OCI-M2 (cell line): ENCODE results near the gene ENTR1.

ENCODE experiments used
- DNase-seq: peaks from one replicate; lab custom pipeline; 2025; ENCODE audit not compliant: unreplicated experiment; lab: John Stamatoyannopoulos, UW

The ENTR1 gene

DNA sequence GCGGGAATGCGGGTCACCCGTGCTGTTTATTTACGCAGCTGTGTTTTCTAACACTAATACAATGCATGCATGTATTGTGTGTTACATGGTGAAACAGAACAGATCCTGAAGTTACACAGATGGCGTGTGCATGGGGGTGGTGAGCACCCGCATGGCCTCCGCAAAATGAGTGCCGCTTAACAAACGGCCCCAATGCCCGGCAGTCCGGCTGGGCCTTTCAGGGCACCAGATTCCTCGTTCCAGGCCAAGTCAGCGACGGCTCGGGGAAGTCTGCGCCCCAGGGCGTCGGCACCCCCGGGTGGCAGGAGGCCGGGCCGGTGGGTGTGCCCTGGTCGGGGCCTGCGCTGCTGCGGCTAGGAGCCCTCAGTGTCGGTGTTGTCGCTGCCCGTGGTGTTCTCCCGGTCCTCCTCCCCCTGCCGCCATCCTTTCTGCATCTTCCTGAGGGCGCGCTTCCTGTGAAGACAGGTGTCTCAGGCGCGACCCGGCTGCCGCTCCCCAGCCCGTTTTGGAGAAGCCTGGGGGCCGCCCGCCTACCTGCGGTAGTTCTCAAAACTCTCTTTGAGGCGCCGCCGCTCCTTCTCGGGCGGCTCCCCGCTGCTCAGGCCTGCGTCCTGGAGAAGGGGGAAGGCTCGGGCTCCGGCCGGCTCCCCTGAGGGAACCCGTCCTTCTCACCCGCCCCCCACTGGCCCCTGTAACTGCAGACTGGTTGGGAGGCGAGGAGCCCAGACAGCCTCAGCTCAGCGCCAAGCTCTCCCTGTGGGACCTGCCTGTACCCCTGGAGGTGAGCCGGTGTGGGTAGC lies 46.3 kb downstream of the ENTR1 start:
- DNase-seq: no peak

DNA sequence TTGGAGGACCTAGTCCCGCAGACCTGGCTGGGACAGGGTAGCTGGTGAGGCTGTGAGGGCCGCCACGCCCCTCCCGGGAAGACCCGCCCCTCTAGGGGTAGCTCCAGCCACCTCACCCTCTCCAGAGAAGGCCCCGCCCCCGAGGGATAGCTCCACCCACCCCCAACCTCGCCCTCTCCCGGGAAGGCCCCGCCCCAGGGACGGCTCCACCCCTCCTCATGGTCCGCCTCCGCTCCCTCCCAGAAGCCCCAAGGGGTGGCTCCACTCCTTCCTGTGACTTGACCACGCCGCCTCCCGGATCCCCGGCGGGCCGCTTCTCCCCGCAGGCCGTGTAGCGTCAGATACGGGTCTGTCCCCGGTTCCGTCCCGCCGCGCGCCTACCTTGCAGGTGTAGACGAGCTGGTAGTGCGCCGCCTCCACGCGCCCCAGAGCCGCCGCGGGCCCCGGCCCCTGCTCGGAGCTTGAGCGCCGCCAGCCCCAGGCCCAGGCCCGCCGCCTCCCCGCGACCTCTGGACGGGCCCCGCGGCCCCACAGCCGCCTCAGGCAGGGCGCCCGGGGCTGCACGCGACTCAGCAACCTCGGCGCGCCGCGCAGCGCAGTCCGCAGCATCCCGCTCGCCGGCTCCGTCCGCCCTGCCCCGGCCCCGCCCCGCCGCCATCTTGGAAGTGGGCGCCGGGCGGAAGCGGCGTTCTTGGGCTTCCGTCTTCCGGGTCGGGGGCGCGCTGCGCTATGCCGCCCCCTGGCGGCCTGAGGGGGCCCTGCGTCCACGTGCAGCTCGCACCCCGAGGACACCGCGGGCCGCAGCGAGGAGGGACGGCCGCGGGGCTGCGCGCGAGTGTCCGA lies 47.1 kb downstream of the ENTR1 start, which contains the start of gene DNLZ:
Gene DNLZ (minus strand): TSS at position 639 of the 843 bp plus-strand sequence. CDS start 30 bp downstream, at position 609.
- peak; percentile 10 for DNase-seq

DNA sequence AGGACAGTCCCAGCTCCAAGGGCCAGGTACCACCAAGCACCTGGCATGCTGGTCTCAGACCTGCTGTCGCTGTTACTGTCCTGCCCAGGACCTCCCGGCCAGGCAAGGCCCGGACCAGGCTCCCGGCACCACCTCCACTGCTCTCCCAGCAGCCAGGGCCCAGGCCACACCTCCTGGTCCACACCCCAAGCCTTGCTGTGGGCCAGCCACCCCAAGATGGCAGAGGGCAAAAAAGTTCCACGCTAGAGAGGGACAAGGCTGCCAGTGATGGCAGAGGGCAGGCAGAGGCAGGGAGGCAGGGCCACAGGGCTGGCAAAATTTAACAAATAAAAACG lies 48.0 kb downstream of the ENTR1 start:
- DNase-seq: no peak

DNA sequence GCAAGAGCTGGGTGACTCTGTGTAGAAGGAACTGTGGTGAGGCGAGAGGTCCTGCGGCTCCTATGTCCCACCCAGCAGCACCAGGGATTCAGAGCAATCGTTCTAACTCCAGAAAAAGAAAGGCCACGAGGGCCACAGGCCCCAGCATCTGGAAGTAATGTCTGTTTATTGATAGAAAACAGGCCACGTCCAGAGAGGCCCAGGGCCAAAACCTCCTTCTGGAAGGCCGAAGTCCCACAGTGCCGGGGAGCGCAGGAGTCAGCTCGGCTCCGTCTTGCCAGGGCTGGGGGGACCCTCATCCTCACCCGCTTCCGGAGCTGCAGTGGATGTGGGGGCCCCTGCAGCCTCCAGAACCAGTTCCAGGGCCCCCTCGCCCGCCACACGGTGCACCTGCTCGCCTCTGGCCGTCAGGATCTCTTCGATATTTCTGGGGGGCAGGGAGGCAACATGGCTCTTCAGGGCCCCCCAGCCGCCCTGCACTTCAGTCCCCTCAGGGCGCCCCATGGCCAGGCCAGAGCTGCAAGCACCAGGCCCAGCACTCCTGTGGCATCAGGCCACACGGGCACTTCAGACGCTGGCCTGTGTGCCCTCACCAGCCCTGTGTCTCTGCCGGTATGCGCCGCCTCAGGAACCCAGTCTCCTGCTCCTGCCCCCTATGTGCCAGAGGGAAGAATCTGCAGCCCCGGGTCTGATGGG lies 48.5 kb downstream of the ENTR1 start:
- DNase-seq: no peak

DNA sequence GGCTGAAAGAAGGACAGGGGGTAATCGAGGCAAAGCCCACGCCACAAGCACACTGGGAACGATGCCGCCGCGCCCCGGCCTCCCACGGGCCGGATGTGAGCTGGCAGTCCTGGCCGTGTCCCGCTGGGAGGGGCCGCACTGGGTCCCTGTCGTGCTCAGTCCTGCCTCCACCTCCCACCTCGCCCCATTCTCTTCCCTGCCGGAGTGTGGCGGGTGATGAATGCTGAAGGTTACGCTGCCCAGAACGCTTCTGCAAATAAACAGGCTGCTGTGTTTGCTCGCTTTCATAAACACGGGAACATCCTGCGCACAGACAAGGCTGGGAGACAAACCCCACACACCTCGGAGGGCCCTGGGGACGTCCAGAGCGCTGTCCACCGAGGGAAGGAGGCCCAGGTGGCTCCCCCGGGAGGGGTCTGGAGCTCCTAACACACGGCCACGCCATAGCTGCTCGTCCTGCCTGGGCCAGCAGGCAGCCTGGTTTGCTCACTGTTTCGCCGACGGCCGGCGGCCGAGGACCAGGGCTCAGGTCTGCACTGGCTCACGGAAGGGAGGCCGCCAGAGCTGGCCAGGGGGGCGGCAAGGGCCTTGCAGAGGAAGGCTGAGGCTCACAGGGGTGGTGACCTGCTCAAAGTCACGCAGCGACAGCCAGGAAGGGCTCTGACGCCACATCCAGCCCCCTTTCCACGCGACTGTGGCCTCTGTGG lies 49.2 kb downstream of the ENTR1 start:
- DNase-seq: no peak

DNA sequence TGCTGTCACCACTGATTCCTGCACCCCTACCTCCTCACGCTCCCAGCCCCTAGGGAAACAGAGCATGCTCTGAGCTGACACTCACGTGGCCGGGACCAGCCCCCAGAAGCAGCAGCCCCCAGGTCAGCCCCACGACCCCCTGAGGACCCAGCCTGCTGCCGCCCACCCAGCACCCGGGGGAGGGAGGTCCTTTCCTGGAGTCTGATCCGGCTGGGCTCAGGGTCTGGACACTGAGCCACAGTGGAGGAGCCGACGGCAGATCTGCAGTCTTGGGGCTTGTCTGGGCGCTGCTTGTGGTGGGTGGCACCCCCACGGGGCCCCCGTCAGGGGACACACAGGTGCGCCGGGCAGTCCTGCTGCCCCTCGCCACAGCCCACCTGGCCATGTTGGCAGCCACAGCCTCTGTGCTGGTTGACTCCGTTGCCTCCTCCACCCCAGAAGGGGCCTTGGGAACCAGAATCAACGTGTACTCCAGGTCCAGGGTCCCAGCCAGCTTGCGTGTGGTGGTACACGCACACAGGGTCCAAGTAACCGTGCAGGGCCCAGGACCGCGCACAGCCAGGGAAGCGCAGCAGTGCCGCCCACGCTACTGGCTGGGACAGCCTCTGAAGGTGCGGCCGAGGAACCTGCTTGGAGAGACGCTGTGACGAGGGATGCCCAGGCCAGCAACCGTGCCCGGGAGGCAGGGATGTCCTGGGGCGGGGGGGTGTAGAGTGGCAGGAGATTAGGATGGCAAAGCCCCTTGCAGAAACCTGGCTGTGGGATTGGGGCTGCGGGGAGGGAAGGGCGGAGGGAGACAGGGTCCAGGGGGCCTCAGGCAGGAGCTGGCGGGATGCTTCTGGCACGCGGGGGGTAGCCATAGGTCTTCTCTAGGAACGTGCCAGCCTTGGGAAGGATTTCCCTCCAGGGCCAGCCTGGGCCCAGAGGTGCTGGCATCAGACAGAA lies 50.4 kb downstream of the ENTR1 start:
- no peak for DNase-seq

DNA sequence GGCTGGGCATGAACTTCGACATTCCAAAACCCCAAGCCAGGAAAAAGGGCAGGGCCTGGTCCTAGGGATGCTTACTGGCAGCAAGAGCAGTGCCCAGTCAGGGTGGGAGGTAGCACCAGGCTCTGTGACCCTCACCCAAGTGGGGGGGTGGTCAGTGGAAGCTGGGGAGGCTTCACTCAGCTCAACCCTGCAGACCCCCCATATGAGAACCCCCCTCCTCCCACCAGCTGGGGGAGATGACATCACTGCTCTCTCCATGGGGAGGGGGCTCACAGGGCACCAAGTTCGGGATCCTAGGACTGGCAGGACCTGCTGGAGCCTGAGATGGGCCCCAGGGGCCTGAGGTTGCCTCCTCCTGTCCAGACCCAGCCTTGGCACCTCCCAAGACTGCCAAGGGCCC lies 51.5 kb downstream of the ENTR1 start:
- no peak for DNase-seq

DNA sequence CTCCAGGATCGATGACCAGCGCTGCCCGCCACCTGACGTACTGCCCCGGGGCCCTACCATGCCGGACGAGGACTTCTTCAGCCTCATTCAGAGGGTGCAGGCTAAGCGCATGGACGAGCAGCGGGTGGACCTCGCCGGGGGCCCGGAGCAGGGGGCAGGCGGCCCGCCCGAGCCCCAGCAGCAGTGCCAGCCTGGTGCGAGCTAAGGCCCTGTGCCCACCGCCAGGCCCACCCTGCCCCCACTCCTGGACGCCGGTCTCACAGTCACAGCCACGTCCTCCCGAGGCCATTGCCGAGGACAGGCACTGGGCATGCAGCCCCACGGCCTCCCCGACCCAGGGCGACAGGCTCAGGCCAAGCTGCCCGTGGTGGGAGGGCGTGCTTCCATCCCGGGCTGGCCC lies 52.4 kb downstream of the ENTR1 start:
- DNase-seq: no peak

DNA sequence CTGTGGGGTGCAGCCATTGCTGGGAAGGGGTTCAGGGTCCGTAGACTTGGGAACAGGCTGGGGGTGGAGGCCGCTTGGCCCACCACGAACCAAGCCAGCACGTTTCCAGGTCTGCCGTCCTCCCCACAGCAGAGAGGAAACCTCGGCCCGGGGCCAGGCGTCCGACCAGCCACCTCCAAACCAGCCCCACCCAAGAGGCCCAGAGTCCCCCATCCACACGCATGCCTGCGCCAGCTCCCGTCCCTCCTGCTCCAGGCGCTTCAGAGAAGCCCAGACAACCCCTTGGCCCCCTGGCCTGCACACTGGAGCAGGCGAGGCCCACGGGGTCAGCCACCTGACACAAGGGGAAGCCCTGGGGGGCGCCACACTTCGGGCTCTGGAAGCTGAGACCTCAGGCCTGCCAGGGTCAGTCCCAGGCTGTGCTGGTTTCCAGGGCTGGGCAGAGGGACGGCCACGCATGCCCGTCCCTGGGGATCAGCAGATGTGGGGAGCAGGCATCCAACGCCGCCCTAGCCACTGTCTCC lies 53.1 kb downstream of the ENTR1 start:
- DNase-seq: no peak

DNA sequence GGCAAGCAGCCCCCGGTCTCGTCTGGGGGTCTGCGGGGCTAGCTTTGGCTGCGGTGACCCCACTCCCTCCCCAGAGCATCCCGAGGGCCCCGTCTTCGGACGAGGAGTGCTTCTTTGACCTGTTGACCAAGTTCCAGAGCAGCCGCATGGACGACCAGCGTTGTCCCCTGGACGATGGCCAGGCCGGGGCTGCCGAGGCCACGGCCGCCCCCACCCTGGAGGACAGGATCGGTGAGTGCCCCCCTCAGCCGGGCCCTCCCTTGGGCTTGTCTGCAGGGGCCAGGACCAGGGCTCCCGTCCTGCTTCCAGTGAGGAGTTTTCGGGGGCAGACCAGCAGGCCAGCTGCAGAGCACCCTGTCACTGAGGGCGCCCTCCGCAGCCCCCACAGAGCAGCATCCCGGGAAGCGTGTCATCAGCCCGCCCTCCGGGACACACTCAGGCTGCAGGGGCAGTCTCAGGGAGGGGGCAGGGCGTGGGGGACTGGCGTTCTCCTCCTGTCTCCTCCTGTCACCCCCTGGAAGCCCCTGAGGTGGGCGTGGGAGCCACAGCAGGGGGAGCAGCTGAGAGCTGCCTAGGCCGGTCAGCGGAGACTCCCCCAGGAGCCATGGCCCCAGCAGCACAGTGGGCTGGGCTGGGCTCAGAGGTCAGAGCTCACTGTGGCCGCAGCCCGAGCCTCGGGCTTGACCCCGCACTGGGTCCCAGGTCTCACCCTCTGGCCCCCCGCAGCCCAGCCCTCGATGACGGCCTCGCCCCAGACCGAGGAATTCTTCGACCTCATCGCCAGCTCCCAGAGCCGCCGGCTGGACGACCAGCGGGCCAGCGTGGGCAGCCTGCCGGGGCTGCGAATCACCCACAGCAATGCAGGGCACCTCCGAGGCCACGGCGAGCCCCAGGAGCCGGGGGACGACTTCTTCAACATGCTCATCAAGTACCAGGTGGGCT lies 54.5 kb downstream of the ENTR1 start:
- no peak for DNase-seq

DNA sequence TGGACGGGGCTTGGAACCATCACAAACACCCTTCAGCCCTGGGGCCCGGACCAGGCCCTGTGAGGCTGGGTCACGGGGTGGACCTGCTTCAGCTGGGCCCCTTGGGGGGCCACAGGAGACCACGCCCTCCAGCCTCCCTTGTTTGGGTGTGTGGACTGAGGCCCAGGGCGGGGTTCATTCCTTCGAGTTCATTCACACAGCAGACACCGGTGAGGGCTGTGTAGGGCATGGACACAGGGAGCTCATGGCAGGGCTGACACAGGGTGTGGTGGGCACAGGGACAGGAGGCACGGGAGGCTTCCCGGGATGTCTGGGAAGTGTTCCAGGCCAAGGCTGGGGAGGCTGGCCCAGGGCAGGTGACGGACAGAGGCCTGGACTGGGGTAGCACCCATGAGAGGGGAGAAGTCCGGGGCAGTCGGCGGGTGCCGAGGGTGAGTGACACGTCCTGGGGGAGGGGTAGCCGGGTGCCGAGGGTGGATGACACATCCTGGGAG lies 55.8 kb downstream of the ENTR1 start:
- no peak for DNase-seq

DNA sequence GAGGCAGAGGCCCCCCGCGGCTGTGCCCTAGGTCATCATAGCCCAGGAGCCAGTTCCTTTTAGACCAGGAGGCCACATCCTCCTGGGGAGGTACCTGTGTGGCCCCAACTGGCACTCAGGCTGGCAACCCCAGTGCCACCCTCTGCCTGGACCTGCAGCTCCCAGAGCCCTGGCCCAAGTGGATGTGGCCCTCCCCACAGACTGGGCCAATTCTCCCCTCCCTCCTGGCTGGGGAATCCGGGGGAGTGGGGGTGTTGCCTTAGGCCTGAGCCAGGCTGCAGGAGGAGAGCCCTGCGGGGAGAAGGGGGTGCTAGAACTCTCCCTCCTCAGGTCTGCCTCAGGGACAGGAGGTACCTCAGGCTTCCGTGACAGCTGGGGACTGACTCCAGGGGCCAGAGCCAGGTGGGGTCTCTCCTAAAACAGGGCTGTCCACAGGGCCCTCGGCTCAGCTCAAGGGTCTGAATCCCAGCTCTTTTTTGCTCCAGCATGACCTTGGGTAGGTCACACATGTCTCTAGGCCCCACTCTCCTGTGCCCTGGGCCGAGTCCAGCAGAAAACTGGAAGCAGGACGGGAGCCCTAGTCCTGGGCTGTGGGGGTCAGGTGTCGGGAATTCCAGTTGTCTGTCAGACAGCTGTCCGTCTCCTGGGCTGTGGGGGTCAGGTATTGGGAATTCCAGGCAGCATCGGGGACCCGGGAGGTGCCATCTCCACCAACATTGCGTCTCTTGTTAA lies 56.5 kb downstream of the ENTR1 start:
- no peak for DNase-seq

DNA sequence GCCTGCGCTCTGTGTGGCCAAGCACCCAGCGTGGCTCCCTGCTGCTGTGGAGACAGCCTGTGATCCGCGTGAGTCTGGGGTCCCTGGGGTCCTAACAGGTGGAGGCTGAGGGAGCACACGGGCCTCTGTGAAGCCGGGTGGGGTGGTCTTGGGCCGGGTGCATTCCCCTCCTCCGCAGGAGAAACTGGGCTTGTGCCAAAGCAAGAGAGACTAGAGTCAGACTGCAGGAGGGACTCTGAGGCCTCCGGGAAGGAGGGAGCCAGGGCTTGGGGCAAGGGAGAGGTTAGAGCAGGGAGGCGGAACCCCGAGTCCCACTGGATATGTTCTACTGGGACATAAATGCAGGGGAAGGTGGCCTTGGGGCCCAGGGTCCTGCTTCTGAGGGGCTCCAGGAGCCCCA lies 57.3 kb downstream of the ENTR1 start:
- no peak for DNase-seq

DNA sequence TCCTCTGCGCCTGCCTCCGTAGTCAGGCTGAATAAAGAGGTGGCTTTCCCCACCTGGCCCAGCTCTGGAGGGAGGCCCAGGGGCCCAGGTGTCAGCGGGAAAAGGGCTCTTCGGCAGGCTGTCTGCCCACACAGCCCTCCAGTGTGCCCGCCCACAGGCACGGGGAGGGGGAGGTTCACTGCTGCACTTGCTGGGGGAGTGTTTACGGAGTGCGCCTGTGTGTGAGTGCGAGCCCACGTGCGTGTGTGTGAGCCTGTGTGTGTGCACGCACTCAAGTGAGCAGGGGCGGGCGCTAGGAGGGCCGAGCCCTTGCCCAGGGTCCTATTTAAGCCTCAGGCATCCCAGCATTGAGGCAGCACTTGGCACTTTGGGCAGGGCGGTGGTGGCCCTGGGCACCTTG lies 57.7 kb downstream of the ENTR1 start:
- no peak for DNase-seq
